ENCODE results near the gene ERCC2. TPM values are rescaled to one million over a fixed set of nuclear protein-coding genes. Genes with fewer than 3 reads are reported as not detected.

The ERCC2 gene
- total RNA-seq, 1 donor from 2014 or later = 44.7 TPM

DNA sequence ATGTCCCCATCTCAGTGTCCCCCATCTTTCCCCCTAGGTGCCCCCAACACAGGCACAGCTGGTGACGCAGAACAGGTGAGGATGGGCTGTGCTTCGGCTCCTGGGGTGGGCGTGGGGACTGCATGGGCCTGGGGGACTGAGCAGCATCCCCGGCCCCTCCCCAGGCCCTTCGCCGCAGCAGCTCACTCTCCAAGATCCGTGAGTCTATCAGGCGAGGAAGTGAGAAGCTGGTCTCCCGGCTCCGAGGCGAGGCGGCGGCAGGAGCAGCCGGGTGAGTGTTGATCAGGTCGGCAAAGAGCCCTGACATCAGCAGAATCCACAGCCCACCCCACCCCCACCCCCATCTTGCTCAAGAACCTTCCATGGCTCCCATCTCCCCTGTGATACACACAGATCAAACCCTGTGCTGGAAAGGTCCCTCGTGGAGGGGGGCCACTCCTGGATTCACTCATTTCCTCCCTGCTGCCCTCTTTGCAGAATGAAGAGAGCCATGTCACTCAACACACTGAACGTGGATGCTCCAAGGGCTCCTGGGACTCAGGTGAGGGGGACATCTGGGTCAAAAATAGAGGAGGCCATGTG lies 19.8 kb downstream of the ERCC2 start:
- H2AFZ ChIP-seq (ENCODE audit: low read depth, low read length) = no peak overlapping the region
- no peak overlapping the region for H3K4me3 ChIP-seq (ENCODE audit: insufficient read depth, low read depth, low read length)
- peaks cover 5% of the 10 kb centered on the region for H3K27me3 Mint-ChIP-seq (ENCODE audit: low read depth, unreplicated experiment)
- H3K27ac ChIP-seq (ENCODE audit: low read depth, low read length) = no peak overlapping the region
- H3K9ac ChIP-seq (ENCODE audit: low read length) = no peak overlapping the region
- FAIRE-seq (no peak), DNase-seq (ENCODE audit: low read depth) (no peak)
- no peaks in the 10 kb centered on the region for H3K9me3 ChIP-seq (ENCODE audit: insufficient read depth, low read depth, low read length)
- no peak overlapping the region for H3K4me3 Mint-ChIP-seq (ENCODE audit: unreplicated experiment)
- no peaks in the 10 kb centered on the region for H3K27me3 ChIP-seq (ENCODE audit: insufficient read depth, low read length)
- no peak for TF ChIP-seq EZH2 (IDR thresholded peaks at IDR 0.05; ENCODE audit: insufficient read depth, low read length)
- TF ChIP-seq, protein P1, sequence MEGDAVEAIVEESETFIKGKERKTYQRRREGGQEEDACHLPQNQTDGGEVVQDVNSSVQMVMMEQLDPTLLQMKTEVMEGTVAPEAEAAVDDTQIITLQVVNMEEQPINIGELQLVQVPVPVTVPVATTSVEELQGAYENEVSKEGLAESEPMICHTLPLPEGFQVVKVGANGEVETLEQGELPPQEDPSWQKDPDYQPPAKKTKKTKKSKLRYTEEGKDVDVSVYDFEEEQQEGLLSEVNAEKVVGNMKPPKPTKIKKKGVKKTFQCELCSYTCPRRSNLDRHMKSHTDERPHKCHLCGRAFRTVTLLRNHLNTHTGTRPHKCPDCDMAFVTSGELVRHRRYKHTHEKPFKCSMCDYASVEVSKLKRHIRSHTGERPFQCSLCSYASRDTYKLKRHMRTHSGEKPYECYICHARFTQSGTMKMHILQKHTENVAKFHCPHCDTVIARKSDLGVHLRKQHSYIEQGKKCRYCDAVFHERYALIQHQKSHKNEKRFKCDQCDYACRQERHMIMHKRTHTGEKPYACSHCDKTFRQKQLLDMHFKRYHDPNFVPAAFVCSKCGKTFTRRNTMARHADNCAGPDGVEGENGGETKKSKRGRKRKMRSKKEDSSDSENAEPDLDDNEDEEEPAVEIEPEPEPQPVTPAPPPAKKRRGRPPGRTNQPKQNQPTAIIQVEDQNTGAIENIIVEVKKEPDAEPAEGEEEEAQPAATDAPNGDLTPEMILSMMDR (IDR thresholded peaks at IDR 0.05; ENCODE audit: insufficient read depth, low read depth, low read length) = no peak
- H3K79me2 ChIP-seq (ENCODE audit: insufficient read depth, low read length) = no peaks in the 10 kb centered on the region
- no peaks in the 10 kb centered on the region for H3K9me3 Mint-ChIP-seq (ENCODE audit: unreplicated experiment)
- peaks cover 16% of the 10 kb centered on the region for H4K20me1 ChIP-seq (ENCODE audit: insufficient read depth, low read length)
- no peaks in the 10 kb centered on the region for H3K4me1 Mint-ChIP-seq (ENCODE audit: low read depth, unreplicated experiment)
- H3K36me3 ChIP-seq (ENCODE audit: insufficient read depth, low read length) = peaks cover 17% of the 10 kb centered on the region
- H3K36me3 Mint-ChIP-seq (ENCODE audit: low read depth, unreplicated experiment) = peaks cover 25% of the 10 kb centered on the region
- no peaks in the 10 kb centered on the region for H3K4me1 ChIP-seq (ENCODE audit: insufficient read depth, low read length)
- no peak overlapping the region for H3K4me2 ChIP-seq (ENCODE audit: low read length)
- H3K27ac Mint-ChIP-seq (ENCODE audit: unreplicated experiment) = no peak overlapping the region

DNA sequence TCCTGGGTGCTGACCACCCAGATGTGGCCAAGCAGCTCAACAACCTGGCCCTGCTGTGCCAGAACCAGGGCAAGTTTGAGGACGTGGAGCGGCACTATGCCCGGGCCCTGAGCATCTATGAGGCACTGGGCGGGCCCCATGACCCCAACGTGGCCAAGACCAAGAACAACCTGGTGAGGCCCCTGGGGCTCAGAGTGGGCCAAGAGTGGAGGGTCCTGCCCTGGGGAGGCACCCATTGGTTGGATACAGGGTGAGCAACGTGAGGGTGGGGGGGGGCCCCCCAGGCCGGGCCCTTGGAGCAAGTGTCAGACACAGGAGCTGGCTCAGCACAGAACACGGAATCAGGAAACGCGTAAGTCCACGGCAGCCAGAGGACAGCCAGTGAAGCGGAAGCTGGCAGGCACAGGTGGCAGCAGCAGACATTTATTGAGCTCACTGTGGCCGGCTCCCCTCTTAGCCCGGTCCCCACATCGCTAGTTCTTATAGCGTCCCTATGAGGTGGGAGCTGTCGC lies 20.9 kb downstream of the ERCC2 start:
- H4K20me1 ChIP-seq (ENCODE audit: insufficient read depth, low read length) = peaks cover 13% of the 10 kb centered on the region
- Mint-ChIP-seq H3K27me3 (ENCODE audit: low read depth, unreplicated experiment) (peaks cover 5% of the 10 kb centered on the region), H3K9me3 (ENCODE audit: unreplicated experiment) (no peaks in the 10 kb centered on the region), H3K4me3 (ENCODE audit: unreplicated experiment) (no peak overlapping the region), H3K36me3 (ENCODE audit: low read depth, unreplicated experiment) (peaks cover 18% of the 10 kb centered on the region), H3K27ac (ENCODE audit: unreplicated experiment) (no peak overlapping the region), H3K4me1 (ENCODE audit: low read depth, unreplicated experiment) (no peaks in the 10 kb centered on the region)
- TF ChIP-seq, protein P1 (IDR thresholded peaks at IDR 0.05; ENCODE audit: insufficient read depth, low read depth, low read length) = no peak
- DNase-seq (ENCODE audit: low read depth) = no peak
- peaks cover 17% of the 10 kb centered on the region for H3K36me3 ChIP-seq (ENCODE audit: insufficient read depth, low read length)
- no peaks in the 10 kb centered on the region for H3K27me3 ChIP-seq (ENCODE audit: insufficient read depth, low read length)
- no peak overlapping the region for H3K9ac ChIP-seq (ENCODE audit: low read length)
- H3K79me2 ChIP-seq (ENCODE audit: insufficient read depth, low read length) = no peaks in the 10 kb centered on the region
- no peak for FAIRE-seq
- H3K27ac ChIP-seq (ENCODE audit: low read depth, low read length) = no peak overlapping the region
- H3K4me3 ChIP-seq (ENCODE audit: insufficient read depth, low read depth, low read length) = no peak overlapping the region
- H2AFZ ChIP-seq (ENCODE audit: low read depth, low read length) = no peak overlapping the region
- H3K9me3 ChIP-seq (ENCODE audit: insufficient read depth, low read depth, low read length) = no peaks in the 10 kb centered on the region
- no peaks in the 10 kb centered on the region for H3K4me1 ChIP-seq (ENCODE audit: insufficient read depth, low read length)
- H3K4me2 ChIP-seq (ENCODE audit: low read length) = no peak overlapping the region

DNA sequence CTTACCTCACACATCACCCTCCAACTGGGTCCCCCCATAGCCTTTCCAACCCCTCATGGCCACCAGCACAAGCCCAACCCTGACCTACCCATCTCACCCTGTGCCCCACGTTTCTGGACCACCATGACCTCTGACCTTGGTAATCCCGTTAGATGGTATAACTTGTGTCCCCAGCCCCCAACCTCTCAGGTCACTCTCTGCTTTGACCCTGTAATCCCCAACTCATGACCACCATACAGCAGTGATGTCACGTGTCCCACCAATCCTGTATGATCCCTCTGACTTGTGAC lies 21.3 kb downstream of the ERCC2 start:
- Mint-ChIP-seq H3K36me3 (ENCODE audit: low read depth, unreplicated experiment) (peaks cover 14% of the 10 kb centered on the region), H3K27ac (ENCODE audit: unreplicated experiment) (no peak overlapping the region), H3K4me1 (ENCODE audit: low read depth, unreplicated experiment) (no peaks in the 10 kb centered on the region), H3K27me3 (ENCODE audit: low read depth, unreplicated experiment) (peaks cover 5% of the 10 kb centered on the region), H3K9me3 (ENCODE audit: unreplicated experiment) (no peaks in the 10 kb centered on the region), H3K4me3 (ENCODE audit: unreplicated experiment) (no peak overlapping the region)
- Histone ChIP-seq H3K9me3 (ENCODE audit: insufficient read depth, low read depth, low read length) (no peaks in the 10 kb centered on the region), H3K36me3 (ENCODE audit: insufficient read depth, low read length) (peaks cover 17% of the 10 kb centered on the region), H3K4me3 (ENCODE audit: insufficient read depth, low read depth, low read length) (no peak overlapping the region), H4K20me1 (ENCODE audit: insufficient read depth, low read length) (peaks cover 13% of the 10 kb centered on the region), H3K79me2 (ENCODE audit: insufficient read depth, low read length) (no peaks in the 10 kb centered on the region), H3K27me3 (ENCODE audit: insufficient read depth, low read length) (no peaks in the 10 kb centered on the region), H3K4me2 (ENCODE audit: low read length) (no peak overlapping the region), H3K4me1 (ENCODE audit: insufficient read depth, low read length) (no peaks in the 10 kb centered on the region), H3K27ac (ENCODE audit: low read depth, low read length) (no peak overlapping the region), H2AFZ (ENCODE audit: low read depth, low read length) (no peak overlapping the region), H3K9ac (ENCODE audit: low read length) (no peak overlapping the region)
- FAIRE-seq = no peak
- DNase-seq (ENCODE audit: low read depth) = no peak
- TF ChIP-seq, protein P1 (IDR thresholded peaks at IDR 0.05; ENCODE audit: insufficient read depth, low read depth, low read length) = no peak
- no peak for TF ChIP-seq EZH2 (IDR thresholded peaks at IDR 0.05; ENCODE audit: insufficient read depth, low read length)
